ENCODE data around the gene CALCOCO1. TPM values are rescaled to one million over a fixed set of nuclear protein-coding genes. Genes with fewer than 3 reads are reported as not detected.

CALCOCO1 gene
- total RNA-seq, 4 donors from 2014 or later, result 118 to 186 (median 168) TPM

DNA sequence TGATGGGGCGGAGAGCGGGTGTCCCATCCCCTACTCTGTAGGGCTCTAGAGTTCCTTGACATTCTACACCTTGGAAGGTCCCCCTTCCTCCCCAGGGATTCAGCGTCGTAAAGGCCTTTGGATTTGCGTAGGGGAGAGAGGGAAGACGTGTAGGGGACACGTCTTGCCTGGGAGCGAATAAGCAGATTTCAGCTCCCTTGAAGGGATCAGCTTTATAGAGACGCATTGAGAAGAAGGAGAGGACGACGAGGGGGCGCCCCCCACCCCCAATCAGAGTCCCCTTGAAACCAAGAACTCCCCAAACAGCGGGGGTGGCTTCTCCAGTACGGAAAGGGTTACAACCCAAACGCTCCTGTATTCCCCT, 324 bp downstream of the CALCOCO1 start:
- in situ Hi-C loops (cut with MboI; ENCODE audit: low pct_ligation_motif_present in 1 of 4, low pct_unique_long_range_greater_than_20kb in 1 of 4, low sequenced_read_pairs in 3 of 4), result no loop called here

DNA sequence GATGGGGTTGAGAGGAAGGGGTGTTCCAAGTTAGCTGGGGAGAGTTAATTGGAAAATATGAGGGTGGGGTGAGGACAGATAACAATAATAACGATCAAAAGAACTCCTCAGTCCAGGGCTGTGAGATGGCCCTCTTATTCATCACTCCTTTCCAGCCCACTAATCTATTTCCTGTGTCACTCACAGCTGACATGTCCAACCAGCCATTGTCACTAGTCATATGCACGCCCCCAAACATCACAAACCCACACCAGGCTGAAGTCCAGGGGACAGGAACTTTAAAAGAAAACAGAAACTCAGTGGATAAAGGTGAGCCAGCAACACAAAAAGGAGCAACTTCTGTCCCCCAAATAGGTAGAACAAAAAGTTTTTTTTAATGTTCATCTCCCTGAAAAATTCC, 911 bp downstream of the CALCOCO1 start:
- Histone ChIP-seq H3K4me3 (peak overlapping the region; percentile 54 to 93 (median 88)), H3K36me3 (peaks cover 0 to 31% (median 4%) of the 10 kb centered on the region in 4 donors), H3K27ac (no peak overlapping the region), H3K27me3 (no peaks in the 10 kb centered on the region), H3K9me3 (no peaks in the 10 kb centered on the region), H3K4me1 (peaks cover 10 to 20% (median 17%) of the 10 kb centered on the region in 4 donors)
- no peak for DNase-seq
- TF ChIP-seq POLR2AphosphoS5 (IDR thresholded peaks at IDR 0.05) (no peak), EP300 (IDR thresholded peaks at IDR 0.05; ENCODE audit: low read depth) (no peak), POLR2A (IDR thresholded peaks at IDR 0.05) (no peak)
- TF ChIP-seq, protein P1, sequence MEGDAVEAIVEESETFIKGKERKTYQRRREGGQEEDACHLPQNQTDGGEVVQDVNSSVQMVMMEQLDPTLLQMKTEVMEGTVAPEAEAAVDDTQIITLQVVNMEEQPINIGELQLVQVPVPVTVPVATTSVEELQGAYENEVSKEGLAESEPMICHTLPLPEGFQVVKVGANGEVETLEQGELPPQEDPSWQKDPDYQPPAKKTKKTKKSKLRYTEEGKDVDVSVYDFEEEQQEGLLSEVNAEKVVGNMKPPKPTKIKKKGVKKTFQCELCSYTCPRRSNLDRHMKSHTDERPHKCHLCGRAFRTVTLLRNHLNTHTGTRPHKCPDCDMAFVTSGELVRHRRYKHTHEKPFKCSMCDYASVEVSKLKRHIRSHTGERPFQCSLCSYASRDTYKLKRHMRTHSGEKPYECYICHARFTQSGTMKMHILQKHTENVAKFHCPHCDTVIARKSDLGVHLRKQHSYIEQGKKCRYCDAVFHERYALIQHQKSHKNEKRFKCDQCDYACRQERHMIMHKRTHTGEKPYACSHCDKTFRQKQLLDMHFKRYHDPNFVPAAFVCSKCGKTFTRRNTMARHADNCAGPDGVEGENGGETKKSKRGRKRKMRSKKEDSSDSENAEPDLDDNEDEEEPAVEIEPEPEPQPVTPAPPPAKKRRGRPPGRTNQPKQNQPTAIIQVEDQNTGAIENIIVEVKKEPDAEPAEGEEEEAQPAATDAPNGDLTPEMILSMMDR (IDR thresholded peaks at IDR 0.05), result no peak
- WGBS, 2 donors (ENCODE audit: low coverage in 1 of 2), result 12 to 16% methylated on average over 2 of the region's 2 CpGs
- in situ Hi-C loops (cut with MboI; ENCODE audit: low pct_ligation_motif_present in 1 of 4, low pct_unique_long_range_greater_than_20kb in 1 of 4, low sequenced_read_pairs in 3 of 4), result no loop called here
- intact Hi-C loops (cut with DNase I; ENCODE audit: low total_unique reads), result no loop called here

More for the DNA sequence above, 324 bp downstream of the CALCOCO1 start:
- H3K4me1 ChIP-seq, result peaks cover 10 to 20% (median 17%) of the 10 kb centered on the region in 4 donors
- H3K27me3 ChIP-seq, result no peaks in the 10 kb centered on the region
- no peaks in the 10 kb centered on the region for H3K9me3 ChIP-seq
- WGBS, 2 donors (ENCODE audit: low coverage in 1 of 2), result 0 to 3% methylated on average over 3 to 15 of the region's 15 CpGs
- TF ChIP-seq EP300 (IDR thresholded peaks at IDR 0.05; ENCODE audit: low read depth) (no peak), POLR2A (IDR thresholded peaks at IDR 0.05) (no peak), POLR2AphosphoS5 (IDR thresholded peaks at IDR 0.05) (no peak)
- TF ChIP-seq, protein P1 (IDR thresholded peaks at IDR 0.05), result no peak
- H3K27ac ChIP-seq, result peak overlapping the region; percentile 75 to 83 (median 79)
- H3K36me3 ChIP-seq, result peaks cover 0 to 25% (median under 1%) of the 10 kb centered on the region in 4 donors
- peak overlapping the region; percentile 54 to 93 (median 88) for H3K4me3 ChIP-seq
- DNase-seq, result peak; percentile 13
- intact Hi-C loops (cut with DNase I; ENCODE audit: low total_unique reads), result no loop called here

DNA sequence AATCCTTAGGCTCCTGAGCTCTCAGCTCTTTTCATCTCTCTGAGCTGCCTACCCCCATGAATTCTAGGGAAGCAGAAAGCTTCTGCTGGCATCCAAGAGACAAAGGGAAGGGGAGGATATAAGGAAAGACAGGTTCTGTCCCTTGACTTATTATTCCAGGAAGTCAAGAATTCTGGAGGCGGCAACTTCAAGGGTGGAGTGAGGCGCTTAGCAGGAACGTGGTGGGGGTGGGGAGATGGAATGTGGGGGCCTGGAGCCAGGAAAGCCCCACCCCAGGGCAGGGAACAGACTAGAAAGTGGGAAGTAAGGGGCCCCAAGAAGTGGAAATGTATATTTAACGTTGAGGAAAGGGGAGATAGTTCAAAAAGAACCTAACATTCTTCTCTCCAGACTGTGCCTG, 1.4 kb downstream of the CALCOCO1 start:
- peak; percentile 19 for DNase-seq
- intact Hi-C loops (cut with DNase I; ENCODE audit: low total_unique reads), result no loop called here
- WGBS, 2 donors (ENCODE audit: low coverage in 1 of 2), result 0 to 32% methylated on average over 2 to 4 of the region's 4 CpGs
- Histone ChIP-seq H3K4me1 (peaks cover 10 to 20% (median 17%) of the 10 kb centered on the region in 4 donors), H3K36me3 (peaks cover 0 to 36% (median 6%) of the 10 kb centered on the region in 4 donors), H3K27me3 (no peaks in the 10 kb centered on the region), H3K27ac (no peak overlapping the region), H3K4me3 (peak overlapping the region in 1 of 4 donors; percentile 88), H3K9me3 (no peaks in the 10 kb centered on the region)
- TF ChIP-seq POLR2AphosphoS5 (IDR thresholded peaks at IDR 0.05), result no peak
- no peak for TF ChIP-seq EP300 (IDR thresholded peaks at IDR 0.05; ENCODE audit: low read depth)
- no peak for TF ChIP-seq POLR2A (IDR thresholded peaks at IDR 0.05)
- TF ChIP-seq, protein P1 (IDR thresholded peaks at IDR 0.05), result no peak
- in situ Hi-C loops (cut with MboI; ENCODE audit: low pct_ligation_motif_present in 1 of 4, low pct_unique_long_range_greater_than_20kb in 1 of 4, low sequenced_read_pairs in 3 of 4), result no loop called here

DNA sequence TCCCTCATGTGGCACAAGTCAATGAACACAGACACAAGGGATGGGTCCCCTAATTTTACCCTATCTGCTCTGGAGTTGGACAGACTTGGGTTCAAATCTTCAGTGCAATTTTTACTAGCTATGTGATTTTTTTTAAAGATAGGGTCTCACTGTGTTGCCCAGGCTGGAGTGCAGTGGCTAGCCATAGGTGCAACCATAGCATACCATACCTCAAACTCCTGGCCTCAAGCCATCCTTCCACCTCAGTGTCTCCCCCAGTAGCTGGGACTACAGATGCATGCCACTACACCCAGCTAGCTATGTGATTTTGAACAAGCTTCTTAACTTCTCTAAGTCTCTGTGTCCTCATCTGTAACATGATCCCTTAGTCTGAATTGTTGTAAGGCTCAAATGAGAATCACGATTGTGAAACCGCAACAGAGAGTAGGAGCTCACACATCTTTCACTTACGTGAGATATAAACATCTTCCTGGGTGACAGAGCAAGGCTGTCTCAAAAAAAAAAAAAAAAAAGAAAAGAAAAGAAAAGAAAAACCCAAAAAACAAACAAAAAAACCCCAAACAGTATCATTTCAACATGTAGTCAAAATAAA, 4.7 kb downstream of the CALCOCO1 start:
- WGBS, 2 donors (ENCODE audit: low coverage in 1 of 2), result 74 to 89% methylated on average over 3 of the region's 3 CpGs
- Histone ChIP-seq H3K27ac (no peak overlapping the region), H3K4me3 (no peak overlapping the region), H3K4me1 (peaks cover 10 to 15% (median 13%) of the 10 kb centered on the region in 4 donors), H3K27me3 (no peaks in the 10 kb centered on the region), H3K36me3 (peaks cover 0 to 57% (median 13%) of the 10 kb centered on the region in 4 donors), H3K9me3 (no peaks in the 10 kb centered on the region)
- intact Hi-C loops (cut with DNase I; ENCODE audit: low total_unique reads) (no loop called here), in situ Hi-C loops (cut with MboI; ENCODE audit: low pct_ligation_motif_present in 1 of 4, low pct_unique_long_range_greater_than_20kb in 1 of 4, low sequenced_read_pairs in 3 of 4) (loop anchor here in 1 of 4 donors (25.0 kb wide), 1 partner anchor 465 kb away; the partner anchor contains the start of gene SMUG1)
- no peak for DNase-seq
- TF ChIP-seq, protein P1 (IDR thresholded peaks at IDR 0.05), result no peak
- no peak for TF ChIP-seq POLR2AphosphoS5 (IDR thresholded peaks at IDR 0.05)
- TF ChIP-seq EP300 (IDR thresholded peaks at IDR 0.05; ENCODE audit: low read depth), result no peak
- TF ChIP-seq POLR2A (IDR thresholded peaks at IDR 0.05), result no peak

All from transverse colon (tissue), 4 donors.